GM04503 (cell line): ENCODE results near the gene FOXJ2.
"Not testable (repeated sequence)": the region's sequence is repeated elsewhere in the genome, so short reads cannot be mapped to it uniquely, and the experiment has no call there.

Source experiments
- DNase-seq: peaks from one replicate; pipeline ENCODE4 v3.0.0-alpha.2; 2012; ENCODE audit warnings: low read depth

FOXJ2 gene

DNA sequence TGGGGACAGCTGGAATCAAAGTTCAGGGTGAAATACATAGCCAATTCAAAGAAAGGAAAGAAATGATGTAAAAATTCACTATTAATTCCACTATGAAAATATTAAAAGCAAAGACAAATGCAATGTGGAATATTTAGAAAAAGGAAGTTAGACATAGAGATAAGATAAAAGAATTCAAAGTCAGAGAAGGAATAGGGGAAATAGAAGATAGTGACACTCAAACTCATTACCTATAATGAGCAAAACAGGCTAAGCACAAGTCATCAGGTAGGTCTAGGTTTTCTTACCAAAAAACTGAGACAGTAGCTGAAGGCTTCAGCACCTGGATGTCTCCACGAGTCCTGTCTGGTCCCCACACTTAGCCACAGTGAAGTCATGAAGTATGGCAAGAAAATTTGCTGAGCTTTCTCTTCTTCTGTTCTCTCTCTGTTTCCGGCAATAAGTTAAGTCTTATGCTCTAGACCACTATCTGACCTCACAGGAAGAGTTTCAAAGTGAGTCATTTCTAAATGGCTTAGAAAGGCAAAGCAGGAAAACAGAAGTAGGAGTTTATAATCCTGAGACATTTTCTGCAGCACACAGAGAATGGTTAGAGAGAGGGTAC lies 33.6 kb downstream of the FOXJ2 start, which contains the start of gene C3AR1:
Gene C3AR1 (minus strand): TSS at position 369 of the 604 bp plus-strand sequence. CDS start 6,174 bp downstream, outside the sequence.
- DNase-seq, result no peak

DNA sequence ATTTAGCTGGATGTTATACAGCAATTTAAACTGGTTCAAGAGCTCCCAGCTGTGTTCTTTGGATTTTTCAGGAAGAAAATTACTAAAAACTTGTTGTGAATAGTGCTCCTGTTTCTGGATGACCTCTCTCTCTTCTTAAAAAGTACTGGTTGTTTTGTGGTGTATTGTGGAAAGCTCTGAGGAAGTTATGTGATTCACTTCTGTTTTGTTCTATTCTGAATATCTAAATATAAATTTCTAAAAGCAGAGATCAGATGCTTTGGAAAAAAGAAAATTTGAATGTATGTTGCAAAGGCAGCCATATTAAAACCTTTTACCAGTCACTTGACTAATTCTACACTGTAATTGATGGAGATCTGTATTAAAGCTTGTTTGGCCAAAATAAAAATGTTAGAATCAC lies 37.1 kb downstream of the FOXJ2 start:
- no peak for DNase-seq

DNA sequence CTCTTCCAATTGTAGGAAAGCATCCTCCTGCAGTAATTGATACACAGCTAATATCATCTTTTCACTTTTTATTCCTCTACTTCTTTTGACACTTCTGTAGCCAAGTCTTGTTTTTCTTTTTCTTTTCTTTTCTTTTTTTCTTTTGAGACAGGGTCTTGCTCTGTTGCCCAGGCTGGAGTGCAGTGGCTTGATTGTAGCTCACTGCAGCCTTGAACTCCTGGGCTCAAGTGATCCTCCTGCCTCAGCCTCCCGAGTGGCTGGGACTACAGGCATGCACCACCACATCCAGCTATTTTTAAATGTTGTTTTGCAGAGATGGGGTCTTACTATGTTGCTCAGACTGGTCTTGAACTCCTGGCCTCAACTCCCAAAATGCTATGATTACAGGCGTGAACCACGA lies 39.3 kb downstream of the FOXJ2 start:
- not testable (repeated sequence) for DNase-seq

DNA sequence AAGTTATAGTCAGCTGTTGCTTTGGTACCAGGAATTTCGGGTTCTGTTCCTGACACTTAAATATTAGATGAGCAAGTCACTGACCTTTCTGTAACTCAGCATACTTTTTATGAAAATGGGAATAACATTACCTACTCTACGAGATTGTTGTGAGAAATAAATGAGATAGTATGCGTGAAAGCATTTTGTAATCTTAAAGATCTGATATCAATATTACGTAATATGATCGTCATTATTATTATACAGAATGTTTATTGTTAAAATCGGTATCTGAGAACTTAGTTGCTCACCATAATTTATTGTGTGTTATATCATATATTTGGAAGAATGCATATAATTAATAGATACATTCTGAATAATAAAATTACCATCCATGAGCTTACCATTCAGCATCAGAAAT lies 43.4 kb downstream of the FOXJ2 start:
- DNase-seq, result no peak

DNA sequence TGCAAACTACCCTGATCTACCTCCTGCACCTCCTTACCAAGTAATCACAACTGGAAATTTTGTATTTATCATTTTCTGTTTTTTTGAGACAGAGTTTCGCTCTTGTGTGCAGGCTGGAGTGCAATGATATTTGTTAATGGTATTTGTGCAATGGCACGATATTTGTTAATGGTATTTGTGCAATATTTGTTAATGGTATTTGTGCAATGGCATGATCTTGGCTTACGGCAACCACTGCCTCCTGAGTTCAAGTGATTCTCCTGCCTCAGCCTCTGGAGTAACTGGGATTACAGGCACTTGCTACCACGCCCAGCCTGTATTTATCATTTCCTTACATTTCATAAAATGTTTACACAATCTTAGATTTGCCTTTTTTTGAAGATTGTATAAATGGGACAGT lies 43.9 kb downstream of the FOXJ2 start:
- no peak for DNase-seq

DNA sequence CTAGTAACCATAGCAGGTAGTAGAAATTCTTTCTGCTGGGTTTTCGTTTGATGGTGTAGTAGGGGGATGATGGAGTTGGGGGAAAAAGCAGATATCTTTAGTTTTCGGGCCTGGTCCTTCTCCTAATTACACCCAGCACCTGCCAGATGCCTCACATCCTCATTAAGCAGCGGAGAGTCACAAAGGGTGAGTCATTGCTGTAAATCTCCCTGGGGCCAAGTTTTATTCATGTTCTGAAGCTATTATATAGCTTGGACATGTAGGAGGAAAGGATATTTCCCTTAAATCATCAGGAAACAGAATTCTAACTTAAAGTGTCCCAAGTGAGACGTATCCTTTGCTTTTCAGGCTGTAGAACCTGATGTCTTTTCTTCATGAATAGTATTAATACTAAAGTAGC lies 44.7 kb downstream of the FOXJ2 start:
- DNase-seq, result no peak

DNA sequence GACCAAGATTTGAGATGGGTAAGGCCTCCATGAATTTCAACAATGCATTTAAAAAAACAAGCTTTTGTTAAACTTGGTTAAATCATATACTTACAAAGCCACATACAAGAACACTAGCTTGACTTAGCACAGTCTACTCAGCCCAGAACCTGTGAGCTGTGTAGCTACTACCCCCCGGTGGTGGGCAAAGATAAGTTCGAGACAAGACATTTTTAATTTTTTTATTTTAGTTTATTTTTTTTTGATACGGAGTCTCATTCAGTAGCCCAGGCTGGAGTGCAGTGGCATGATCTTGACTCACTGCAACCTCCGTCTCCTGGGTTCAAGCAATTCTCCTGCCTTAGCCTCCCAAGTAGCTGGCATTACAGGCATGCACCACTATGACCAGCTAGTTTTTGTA lies 45.9 kb downstream of the FOXJ2 start:
- no peak for DNase-seq

DNA sequence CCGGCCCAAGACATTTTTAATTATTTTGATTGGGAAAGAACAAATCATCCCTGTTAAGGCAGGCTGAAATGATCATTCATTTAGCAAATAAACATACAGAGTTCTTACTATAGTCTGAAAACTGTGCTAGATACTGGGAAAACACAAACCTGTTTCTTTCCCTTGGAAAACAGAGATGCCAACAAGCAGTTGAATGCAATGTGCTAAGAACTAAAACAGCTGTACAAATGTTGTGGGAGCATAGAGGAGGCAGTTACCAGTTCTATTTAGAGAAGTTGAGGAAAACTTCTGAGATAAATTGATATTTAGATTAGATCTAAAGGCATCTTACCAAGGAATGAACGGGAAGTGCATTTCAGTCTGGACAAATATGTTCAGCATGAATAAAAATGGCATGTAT lies 46.4 kb downstream of the FOXJ2 start:
- no peak for DNase-seq

DNA sequence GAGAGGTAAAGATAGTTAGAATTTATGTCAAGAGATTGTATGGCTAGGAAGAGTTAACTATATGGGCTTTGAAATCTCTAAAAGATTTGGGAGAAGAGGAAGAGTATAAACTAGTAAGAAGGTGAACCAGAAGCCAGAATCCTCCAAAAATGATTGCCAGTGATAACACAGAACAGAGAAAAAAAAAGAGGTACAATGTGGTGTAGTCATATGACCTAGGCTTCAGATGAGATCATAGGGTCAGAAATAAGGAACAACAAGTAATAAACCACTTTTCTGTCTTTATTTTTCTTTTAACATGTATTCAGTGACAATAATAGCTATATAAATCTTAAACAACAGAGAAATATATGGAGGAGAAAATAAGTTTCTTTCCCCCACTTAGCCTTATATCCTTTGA lies 47.6 kb downstream of the FOXJ2 start:
- DNase-seq, result no peak

DNA sequence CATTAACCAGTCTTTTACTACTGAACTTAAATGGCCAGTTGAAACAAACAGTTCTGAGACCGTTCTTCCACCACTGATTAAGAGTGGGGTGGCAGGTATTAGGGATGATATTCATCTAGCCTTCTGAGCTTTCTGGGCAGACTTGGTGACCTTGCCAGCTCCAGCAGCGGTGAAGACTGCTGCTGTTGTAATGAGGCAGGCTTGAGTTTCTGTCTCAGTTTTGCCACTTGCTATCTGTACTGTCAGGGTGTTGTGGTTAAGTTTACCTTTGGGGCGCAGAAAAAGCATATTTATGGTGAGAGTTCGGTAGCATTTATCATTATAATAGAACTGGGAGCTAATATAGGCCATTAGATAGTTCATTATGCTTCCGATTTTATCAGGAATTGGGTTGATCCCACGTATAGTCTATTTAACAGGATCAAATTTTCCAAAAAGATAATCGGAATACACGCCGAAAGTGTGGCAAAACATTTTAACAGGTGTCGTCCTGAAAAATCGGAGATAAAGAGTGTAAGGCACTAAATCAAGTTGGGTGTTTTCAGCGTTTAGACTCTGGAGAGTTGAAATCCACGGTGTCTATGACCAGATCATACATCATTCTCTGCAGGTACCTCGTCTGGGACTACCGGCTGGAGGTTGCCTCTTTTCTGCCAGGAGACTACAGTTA lies 48.9 kb downstream of the FOXJ2 start:
- no peak for DNase-seq

DNA sequence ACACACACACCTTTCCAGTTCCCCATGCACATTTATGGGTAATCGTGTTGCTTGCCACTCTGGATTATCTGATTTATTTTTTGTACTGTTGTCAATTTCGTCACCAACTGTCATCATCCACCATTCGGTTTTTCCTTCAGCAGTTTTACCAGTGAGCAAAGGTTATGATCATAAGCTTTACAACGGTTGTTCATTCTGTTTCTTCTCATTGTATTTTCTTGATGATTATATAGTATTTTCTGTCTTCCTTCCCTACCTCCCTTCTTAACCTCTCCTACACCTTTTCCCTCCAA lies 50.2 kb downstream of the FOXJ2 start:
- no peak for DNase-seq

DNA sequence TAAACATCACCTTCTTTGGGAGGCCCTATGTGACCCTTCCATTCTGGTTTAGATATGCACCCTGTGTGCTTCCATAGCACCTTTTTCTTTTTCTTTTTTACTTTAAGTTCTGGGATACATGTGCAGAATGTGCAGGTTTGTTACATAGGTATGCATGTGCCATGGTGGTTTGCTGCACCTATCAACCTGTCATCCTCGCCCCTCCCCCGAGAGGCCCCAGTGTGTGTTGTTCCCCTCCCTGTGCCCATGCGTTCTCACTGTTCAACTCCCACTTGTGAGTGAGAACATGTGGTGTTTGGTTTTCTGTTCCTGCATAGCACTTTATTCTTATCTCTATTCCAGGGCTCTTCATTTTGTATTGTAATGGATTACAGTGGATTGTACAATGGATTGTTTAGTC lies 51.8 kb downstream of the FOXJ2 start:
- not testable (repeated sequence) for DNase-seq

DNA sequence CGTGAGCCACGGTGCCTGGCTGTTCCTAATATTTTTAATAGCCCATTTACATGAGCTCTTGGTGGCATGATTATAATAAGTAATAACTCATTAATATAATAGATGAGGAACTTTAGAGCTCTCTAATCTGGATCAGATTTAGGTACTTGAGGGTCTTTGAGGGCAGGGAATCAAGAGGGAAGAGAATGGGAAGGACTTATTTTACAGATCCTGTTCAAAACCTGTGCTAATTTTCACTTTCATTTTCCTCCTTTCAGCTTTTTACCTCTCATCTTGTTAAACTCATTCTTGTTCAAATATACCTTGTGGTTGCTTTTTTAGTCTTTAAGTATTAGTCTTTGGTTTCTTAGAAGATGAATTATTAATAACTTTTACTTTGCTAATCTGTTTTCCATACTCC lies 55.1 kb downstream of the FOXJ2 start:
- DNase-seq, result no peak

DNA sequence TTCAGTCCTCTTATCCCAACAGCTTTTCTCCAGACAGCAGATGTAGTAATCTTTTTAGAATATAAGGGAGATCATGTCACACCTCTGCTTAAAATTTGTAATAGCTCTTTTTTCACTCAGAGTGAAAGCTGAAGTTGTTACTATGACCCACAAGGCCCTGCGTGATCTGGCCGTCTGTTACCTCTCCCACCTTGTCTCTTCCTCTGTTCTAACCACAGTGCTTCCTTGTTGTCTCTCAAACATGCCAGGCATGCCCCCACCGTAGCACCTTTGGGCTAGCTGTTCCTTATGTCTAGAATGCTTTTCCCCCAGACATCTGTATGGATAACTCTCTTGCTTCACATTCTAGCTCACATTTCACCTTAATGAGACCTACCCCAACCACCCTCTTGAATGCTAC lies 56.1 kb downstream of the FOXJ2 start:
- DNase-seq, result no peak

DNA sequence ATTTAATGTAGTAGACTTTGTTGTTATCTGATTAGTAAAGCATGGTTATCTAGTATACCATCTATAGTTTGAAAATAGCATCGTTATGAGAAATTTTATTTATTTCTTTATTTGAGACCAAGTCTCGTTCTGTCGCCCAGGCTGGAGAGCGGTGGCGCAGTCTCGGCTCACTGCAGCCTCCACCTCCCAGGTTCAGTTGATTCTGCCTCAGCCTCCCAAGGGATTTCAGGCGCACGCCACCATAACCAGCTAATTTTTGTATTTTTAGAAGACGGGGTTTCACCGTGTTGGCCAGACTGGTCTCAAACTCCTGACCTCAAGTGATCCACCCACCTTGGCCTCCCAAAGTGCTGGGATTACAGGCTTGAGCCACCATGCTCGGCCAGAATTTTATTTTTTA lies 56.8 kb downstream of the FOXJ2 start:
- not testable (repeated sequence) for DNase-seq

DNA sequence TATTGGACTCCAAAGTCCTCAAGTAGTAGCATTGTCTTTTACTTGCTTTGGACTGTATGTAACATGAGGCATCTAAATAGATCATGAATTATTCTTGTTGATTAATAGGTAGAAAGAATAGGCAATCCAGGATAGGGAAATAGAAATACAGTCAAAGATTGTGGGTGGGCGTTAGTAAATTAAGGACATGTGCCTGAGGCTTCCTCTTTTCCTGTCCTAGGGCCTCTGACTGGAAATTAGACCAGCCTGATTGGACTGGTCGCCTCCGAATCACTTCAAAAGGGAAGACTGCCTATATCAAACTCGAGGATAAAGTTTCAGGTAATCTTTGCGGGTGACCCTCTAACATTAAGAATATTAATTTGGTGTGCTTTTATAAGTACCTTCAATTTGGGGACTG lies 57.2 kb downstream of the FOXJ2 start:
- DNase-seq, result no peak

DNA sequence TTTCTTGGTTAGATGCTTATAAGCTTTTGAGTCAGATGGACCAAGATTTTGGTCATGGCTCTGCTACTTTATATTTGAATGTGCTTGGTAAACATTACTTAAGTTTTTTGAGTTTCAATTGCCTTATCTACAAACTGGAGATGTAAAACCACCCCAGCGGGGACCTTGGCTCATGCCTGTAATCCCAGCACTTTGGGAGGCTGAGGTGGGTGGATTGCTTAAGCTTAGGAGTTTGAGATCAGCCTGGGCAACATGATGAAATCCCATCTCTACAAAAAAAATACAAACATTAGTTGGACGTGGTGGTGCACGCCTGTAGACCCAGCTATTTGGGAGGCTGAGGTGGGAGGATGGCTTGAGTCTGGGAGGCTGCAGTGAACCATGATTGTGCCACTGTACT lies 60.8 kb downstream of the FOXJ2 start:
- no peak for DNase-seq

DNA sequence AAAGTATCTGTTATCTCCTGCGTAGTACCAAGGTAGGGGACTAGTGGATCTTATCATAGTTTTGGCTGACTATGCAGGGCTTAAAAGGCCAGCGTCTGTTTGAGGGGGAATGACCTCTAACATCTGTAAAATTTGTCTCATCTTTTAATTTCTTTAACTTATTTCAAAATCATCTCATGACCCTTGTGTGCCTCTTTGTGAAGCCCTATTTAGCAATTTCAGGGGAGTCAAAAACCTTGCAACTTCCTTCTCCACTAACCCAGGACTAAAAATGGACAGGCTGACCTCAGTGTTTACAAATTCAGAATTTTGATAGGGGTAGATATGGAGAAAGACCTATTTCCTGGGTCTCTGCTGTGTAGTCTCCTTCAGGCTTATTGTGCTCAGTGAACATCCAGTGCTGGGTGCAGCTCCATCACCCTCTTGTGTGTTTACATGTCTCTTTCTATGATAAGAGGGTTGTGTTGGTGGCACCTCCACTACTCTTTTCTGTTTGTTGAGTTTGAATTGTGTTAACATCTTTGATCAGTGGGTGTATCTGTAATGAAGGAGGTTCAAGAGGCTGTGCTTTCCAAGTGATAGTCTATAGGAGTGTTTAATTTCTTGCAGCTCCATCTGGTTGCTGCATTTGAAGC lies 63.9 kb downstream of the FOXJ2 start:
- no peak for DNase-seq

DNA sequence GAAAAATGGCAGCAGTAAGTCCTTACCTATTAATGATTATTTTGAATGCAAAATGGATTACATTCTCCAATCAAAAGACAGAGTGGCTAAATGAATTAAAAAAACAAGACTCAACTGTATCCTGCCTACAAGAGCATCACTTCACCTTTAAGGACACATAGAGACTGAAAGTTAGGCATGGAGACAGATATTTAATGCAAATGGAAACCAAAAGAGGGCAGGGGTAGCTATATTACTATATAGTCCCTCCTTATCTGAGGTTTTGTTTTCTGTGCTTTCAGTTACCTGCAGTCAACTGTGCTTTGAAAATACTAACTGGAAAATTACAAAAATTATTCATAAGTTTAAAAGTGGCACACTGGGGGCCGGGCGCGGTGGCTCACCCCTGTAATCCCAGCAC lies 66.7 kb downstream of the FOXJ2 start:
- DNase-seq, result no peak
